GM21576 (cell line): ENCODE data around the gene ME3.

Experiments
- ATAC-seq: cut with Tn5 transposase; IDR thresholded peaks from one replicate; pipeline ENCODE4 v1.9.1; 2021; ENCODE audit warnings: mild to moderate bottlenecking, moderate library complexity; ENCODE audit not compliant: unreplicated experiment

Gene ME3

GRCh38 chr11:86589856-86590589 lies 82.4 kb downstream of the ME3 start:
- ATAC-seq = no peak

- no peak for ATAC-seq
Observed at GRCh38 chr11:86589204-86589603, 83.2 kb downstream of the ME3 start.

- ATAC-seq = no peak
Observed at GRCh38 chr11:86588566-86589090, 83.8 kb downstream of the ME3 start.

- ATAC-seq = no peak
Observed at GRCh38 chr11:86587264-86588193, 84.9 kb downstream of the ME3 start.

GRCh38 chr11:86586307-86586706 lies 86.1 kb downstream of the ME3 start:
- no peak for ATAC-seq

GRCh38 chr11:86582898-86583297 lies 89.5 kb downstream of the ME3 start:
- ATAC-seq = no peak

GRCh38 chr11:86580535-86580934 lies 91.9 kb downstream of the ME3 start:
- no peak for ATAC-seq

- ATAC-seq = no peak
Observed at GRCh38 chr11:86579406-86579731, 93.0 kb downstream of the ME3 start.

GRCh38 chr11:86578727-86579405 lies 93.5 kb downstream of the ME3 start:
- ATAC-seq = no peak

GRCh38 chr11:86577644-86578636 lies 94.5 kb downstream of the ME3 start:
- ATAC-seq = no peak

GRCh38 chr11:86576946-86577624 lies 95.3 kb downstream of the ME3 start:
- ATAC-seq = no peak

GRCh38 chr11:86575927-86576326 lies 96.5 kb downstream of the ME3 start:
- ATAC-seq = no peak

GRCh38 chr11:86575208-86575855 lies 97.1 kb downstream of the ME3 start:
- no peak for ATAC-seq

- no peak for ATAC-seq
Observed at GRCh38 chr11:86574493-86575207, 97.8 kb downstream of the ME3 start.

- ATAC-seq = no peak
Observed at GRCh38 chr11:86571273-86571948, 101.0 kb downstream of the ME3 start.

- no peak for ATAC-seq
Observed at GRCh38 chr11:86570451-86570850, 102.0 kb downstream of the ME3 start.

- no peak for ATAC-seq
Observed at GRCh38 chr11:86570020-86570419, 102.4 kb downstream of the ME3 start.

- no peak for ATAC-seq
Observed at GRCh38 chr11:86569109-86569508, 103.3 kb downstream of the ME3 start.
